ENCODE measurements around the gene SMC5. TPM values are rescaled to one million over a fixed set of nuclear protein-coding genes. Genes with fewer than 3 reads are reported as not detected.

Gene SMC5
- total and polyA plus RNA-seq, 2 of the 13 experiments (the other 11 are each of a cell fraction or from before 2014, with no cell fraction given), result 7.2 to 26.7 TPM

- TF ChIP-seq, protein P1, sequence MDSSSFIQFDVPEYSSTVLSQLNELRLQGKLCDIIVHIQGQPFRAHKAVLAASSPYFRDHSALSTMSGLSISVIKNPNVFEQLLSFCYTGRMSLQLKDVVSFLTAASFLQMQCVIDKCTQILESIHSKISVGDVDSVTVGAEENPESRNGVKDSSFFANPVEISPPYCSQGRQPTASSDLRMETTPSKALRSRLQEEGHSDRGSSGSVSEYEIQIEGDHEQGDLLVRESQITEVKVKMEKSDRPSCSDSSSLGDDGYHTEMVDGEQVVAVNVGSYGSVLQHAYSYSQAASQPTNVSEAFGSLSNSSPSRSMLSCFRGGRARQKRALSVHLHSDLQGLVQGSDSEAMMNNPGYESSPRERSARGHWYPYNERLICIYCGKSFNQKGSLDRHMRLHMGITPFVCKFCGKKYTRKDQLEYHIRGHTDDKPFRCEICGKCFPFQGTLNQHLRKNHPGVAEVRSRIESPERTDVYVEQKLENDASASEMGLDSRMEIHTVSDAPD (CRISPR knock-in tag; IDR thresholded peaks at IDR 0.05), result peak; percentile 22; the same call in 1 of the 2 replicates
- peak; percentile 48 for TF ChIP-seq TEAD3 (CRISPR knock-in tag; optimal IDR thresholded peaks at IDR 0.05; ENCODE audit: borderline replicate concordance)
- peak; percentile 89 for TF ChIP-seq UBTF (CRISPR knock-in tag; IDR thresholded peaks at IDR 0.05)
- 0 out of 2 replicates have a peak, but pooled peaks have one; percentile 63 for TF ChIP-seq PAWR (CRISPR knock-in tag; IDR thresholded peaks at IDR 0.05; ENCODE audit: borderline replicate concordance)
- TF ChIP-seq SKIL (CRISPR knock-in tag; IDR thresholded peaks at IDR 0.05; ENCODE audit: borderline replicate concordance), result peak; percentile 70; the same call in 1 of the 2 replicates
- peak; percentile 25; the same call in 1 of the 2 replicates for TF ChIP-seq ZNF292 (CRISPR knock-in tag; IDR thresholded peaks at IDR 0.05; ENCODE audit: borderline replicate concordance, low read depth)
- no peak for TF ChIP-seq SRSF9 (IDR thresholded peaks at IDR 0.05; ENCODE audit: borderline replicate concordance, insufficient read depth, low read depth, low read length, poor library complexity, severe bottlenecking)
- peak; percentile 79 for TF ChIP-seq KDM2A (CRISPR knock-in tag; IDR thresholded peaks at IDR 0.05; ENCODE audit: borderline replicate concordance, low read depth)
- TF ChIP-seq, protein P2, sequence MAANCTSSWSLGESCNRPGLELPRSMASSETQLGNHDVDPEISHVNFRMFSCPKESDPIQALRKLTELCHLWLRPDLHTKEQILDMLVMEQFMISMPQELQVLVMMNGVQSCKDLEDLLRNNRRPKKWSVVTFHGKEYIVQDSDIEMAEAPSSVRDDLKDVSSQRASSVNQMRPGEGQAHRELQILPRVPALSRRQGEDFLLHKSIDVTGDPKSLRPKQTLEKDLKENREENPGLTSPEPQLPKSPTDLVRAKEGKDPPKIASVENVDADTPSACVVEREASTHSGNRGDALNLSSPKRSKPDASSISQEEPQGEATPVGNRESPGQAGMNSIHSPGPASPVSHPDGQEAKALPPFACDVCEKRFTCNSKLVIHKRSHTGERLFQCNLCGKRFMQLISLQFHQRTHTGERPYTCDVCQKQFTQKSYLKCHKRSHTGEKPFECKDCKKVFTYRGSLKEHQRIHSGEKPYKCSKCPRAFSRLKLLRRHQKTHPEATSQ (CRISPR knock-in tag; IDR thresholded peaks at IDR 0.05; ENCODE audit: borderline replicate concordance), result peak; percentile 89; the same call in 1 of the 2 replicates
- TF ChIP-seq, protein P3, sequence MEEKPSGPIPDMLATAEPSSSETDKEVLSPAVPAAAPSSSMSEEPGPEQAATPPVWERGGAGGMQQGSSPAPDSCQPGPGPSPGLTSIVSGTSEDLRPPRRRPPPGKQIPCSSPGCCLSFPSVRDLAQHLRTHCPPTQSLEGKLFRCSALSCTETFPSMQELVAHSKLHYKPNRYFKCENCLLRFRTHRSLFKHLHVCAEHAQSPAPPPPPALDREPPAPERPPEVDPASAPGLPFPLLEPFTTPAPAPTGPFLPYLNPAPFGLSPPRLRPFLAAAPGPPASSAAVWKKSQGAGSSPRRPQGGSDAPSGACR (CRISPR knock-in tag; IDR thresholded peaks at IDR 0.05), result peak; percentile 63; the same call in 1 of the 2 replicates
- peak; percentile 1; the same call in 1 of the 2 replicates for TF ChIP-seq ZNF746 (CRISPR knock-in tag; IDR thresholded peaks at IDR 0.05)
- peak; percentile 92 for TF ChIP-seq ZNF547 (CRISPR knock-in tag; IDR thresholded peaks at IDR 0.05)
- peak; percentile 17 for TF ChIP-seq ZNF878 (CRISPR knock-in tag; IDR thresholded peaks at IDR 0.05)
- peak; percentile 48; the same call in 1 of the 2 replicates for TF ChIP-seq KDM5A (IDR thresholded peaks at IDR 0.05; ENCODE audit: borderline replicate concordance, low read length)
- TF ChIP-seq ZNF652 (CRISPR knock-in tag; IDR thresholded peaks at IDR 0.05; ENCODE audit: borderline replicate concordance, low read depth), result no peak
- TF ChIP-seq, protein P4, sequence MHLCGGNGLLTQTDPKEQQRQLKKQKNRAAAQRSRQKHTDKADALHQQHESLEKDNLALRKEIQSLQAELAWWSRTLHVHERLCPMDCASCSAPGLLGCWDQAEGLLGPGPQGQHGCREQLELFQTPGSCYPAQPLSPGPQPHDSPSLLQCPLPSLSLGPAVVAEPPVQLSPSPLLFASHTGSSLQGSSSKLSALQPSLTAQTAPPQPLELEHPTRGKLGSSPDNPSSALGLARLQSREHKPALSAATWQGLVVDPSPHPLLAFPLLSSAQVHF (CRISPR knock-in tag; IDR thresholded peaks at IDR 0.05), result peak; percentile 88
- peak; percentile 95 for TF ChIP-seq KAT7 (CRISPR knock-in tag; IDR thresholded peaks at IDR 0.05; ENCODE audit: borderline replicate concordance)
- no peak for TF ChIP-seq PCBP1 (IDR thresholded peaks at IDR 0.05; ENCODE audit: borderline replicate concordance, low read depth, low read length)
Measured at GRCh38 chr9:70258692-70259511, at the start of gene SMC5 (continued).

Data from HepG2 (cell line).